NCI-H2107 treated with DMSO at 0.1 percent for 48 hours (cell line): ENCODE results near the gene SNX6.
"Not testable (repeated sequence)": the region's sequence is repeated elsewhere in the genome, so short reads cannot be mapped to it uniquely, and the experiment has no call there.

Experiments used
- DNase-seq: peaks from one replicate; lab custom pipeline; 2025; ENCODE audit not compliant: unreplicated experiment; lab: John Stamatoyannopoulos, UW

Gene SNX6

GRCh38 chr14:34569750-34570149, 60.2 kb downstream of the SNX6 start:
- no peak for DNase-seq

DNA sequence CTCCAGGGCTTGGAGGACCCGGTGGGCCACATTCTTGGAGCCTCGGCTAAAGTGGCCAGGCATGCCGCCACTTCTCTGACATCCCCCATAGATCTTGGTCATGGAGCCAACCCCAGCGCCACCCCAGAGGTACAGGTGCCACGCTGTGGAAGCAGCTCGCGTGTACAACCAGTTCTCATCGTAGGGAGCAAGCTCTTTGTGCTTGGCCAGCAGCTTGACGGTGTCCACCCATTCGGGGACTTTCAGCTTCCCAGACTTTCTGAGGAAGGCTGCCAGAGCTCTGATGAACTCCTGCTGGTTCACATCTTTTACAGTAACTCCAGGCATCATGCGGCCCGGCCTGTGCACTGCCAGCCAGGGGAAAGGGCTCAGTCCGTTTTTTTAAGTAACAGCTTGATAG, 61.1 kb downstream of the SNX6 start:
- DNase-seq, result no peak

DNA sequence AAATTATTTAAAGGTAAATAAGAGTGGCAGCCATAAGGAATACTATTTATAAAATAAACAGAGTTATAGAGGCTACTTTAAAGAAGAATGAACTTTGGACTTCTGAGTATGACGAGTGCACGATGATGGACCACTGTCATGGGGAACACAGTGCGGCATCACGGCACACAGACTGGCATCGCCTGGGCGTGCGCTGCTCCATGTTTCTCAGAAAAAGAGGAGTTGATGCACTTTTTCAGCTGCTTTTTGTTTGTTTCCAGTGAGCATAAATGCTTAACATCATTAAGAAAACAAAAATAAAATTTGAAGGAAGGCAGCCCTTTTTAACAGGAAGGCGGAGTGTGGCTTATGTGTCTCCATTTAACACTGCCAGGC, 67.2 kb downstream of the SNX6 start:
- no peak for DNase-seq

- DNase-seq, result not testable (repeated sequence)
Measured at GRCh38 chr14:34562037-34562775, 67.7 kb downstream of the SNX6 start.

GRCh38 chr14:34556498-34556829, 73.5 kb downstream of the SNX6 start:
- DNase-seq, result not testable (repeated sequence)

DNA sequence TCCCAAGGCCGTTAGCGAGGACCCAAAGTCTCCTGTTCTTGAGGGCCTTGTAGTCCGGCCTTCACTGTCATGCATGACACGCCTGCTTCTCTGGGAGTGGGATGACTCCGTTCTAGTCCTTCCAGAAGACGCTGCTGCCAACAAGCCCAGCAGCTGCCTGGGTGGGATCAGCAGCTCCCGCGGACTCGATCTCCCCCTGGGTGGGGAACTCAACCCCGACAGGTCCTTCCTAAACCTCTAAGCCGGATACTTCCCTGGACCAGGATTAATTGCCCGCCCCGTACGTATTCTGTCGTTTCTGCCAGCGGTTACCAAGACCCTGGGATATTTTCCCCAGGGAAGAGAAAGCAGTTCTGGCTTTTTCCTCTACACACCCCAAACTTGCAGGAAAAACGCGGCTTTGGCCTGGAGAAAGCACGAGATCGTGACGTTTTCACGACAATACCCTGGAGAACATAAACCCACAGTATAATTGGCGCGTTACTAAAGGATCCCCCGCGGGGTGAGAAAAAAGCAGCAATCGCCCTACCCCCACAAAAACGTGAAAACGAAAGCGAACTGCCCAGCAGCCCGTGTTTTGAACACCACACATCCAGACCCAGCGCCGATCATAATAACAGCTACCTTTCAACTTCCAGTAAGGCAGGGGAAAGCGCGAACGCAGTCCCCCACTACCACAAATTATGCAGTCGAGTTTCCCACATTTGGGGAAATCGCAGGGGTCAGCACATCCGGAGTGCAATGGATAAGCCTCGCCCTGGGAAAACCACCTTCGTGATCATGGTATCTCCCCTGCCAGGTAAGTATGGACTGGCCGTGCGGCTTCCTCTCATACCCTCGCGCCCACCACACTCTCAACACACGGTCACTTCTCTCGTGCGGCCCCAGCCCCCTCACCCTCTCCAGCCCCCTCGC, 74.1 kb downstream of the SNX6 start:
- DNase-seq, result not testable (repeated sequence)

DNA sequence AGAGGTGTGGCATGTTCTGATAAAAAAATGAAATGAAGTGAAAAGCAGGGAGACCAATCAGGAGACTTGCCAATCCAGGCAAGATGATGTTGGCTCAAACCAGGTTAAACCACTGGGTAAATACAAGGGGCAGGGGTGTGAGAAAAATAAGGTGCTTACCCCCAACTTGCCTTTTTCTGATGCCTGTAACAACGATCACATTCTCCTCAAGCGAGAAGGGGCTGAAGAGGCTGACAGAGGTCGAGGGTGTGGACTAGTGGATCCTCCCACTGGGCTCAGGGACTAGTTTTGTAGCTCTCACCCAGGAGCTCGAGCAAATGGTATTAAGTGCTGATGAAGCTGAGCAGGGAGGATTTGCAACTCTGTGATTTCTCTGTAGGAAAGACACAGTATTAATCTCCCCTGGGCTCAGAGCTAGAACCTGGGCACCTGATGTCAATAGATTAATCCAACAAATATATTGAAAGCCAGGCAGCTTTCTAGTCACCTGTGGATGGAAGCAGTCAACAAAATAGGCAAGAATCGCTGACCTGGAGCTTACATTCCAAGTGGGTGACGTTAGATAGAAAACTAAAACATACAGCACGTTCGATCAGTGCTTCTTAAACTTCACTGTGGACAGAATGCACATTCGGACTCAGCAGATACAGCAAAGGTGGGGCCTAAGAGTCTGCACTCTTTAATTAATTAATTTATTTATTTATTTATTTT, 75.3 kb downstream of the SNX6 start:
- no peak for DNase-seq

- DNase-seq, result not testable (repeated sequence)
Measured at GRCh38 chr14:34549276-34549966, 80.5 kb downstream of the SNX6 start.

DNA sequence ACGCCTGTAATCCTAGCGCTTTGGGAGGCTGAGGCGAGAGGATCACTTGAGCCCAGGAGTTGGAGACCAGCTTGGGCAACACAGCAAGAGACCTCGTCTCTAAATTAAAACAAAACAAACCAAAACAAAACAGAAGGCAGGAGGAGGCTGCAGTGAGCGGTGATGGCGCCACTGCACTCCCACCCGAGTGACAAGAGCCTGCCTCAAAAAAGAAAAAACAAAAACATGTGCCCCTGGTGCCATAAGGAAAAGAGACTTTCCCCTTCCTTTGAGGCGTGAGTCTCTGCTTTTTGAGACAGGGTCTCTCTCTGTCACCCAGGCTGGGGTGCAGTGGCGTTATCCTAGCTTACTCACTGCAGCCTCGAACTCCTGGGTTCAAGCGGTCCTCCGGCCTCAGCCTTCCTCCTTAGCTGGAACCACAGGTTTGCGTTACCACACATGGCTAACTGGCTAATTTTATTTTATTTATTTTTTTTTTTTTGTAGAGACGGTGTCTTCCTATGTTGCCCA, 81.4 kb downstream of the SNX6 start:
- DNase-seq, result no peak

- DNase-seq, result not testable (repeated sequence)
Measured at GRCh38 chr14:34547136-34547520, 82.8 kb downstream of the SNX6 start.

GRCh38 chr14:34546272-34547135, 83.4 kb downstream of the SNX6 start:
- not testable (repeated sequence) for DNase-seq

DNA sequence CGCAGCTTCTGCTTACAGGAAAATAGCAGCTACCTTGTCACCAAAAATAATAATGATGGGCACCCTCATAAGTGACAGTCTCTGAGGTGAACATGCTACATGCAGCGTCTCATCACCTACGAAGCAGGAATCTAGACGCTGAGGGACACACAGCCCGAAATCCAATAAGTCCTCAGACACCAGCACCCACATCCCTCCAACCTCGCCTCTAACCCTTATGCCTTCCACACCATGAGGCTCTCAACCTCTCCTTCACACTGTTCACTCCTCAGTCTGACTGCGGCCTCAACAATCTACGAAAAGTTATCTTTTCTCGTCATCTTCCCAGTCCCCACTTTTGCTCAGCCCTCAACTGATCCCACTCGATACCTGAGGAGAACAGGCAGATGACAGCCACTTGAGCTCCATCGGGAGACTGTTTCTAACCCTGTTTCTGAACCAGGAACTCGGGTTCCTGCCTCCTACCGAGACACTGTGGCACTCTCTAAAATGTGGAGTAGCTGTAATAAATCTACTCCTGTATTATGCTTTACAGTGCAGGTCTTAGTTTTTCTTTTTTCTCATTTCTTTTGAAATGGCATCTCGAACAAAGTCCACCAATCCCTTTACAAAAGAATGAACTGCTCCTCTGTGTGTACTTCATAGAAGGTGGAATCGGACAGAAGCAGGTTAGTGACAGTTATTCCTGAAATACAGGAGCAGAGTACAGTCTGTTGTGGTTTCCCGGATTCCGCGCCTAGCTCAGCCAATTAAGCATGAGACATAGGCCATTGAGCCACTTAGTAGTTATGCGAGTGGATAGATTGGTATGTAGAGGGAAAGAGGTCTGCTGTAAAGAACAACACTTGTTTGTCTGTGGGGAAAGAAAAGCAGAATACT, 89.5 kb downstream of the SNX6 start:
- not testable (repeated sequence) for DNase-seq

- DNase-seq, result no peak
Measured at GRCh38 chr14:34539407-34540180, 90.4 kb downstream of the SNX6 start, which contains the start of gene EAPP. Gene EAPP, minus strand, starts transcription at chr14:34539701. Its CDS starts 73 bp downstream, at chr14:34539628.

DNA sequence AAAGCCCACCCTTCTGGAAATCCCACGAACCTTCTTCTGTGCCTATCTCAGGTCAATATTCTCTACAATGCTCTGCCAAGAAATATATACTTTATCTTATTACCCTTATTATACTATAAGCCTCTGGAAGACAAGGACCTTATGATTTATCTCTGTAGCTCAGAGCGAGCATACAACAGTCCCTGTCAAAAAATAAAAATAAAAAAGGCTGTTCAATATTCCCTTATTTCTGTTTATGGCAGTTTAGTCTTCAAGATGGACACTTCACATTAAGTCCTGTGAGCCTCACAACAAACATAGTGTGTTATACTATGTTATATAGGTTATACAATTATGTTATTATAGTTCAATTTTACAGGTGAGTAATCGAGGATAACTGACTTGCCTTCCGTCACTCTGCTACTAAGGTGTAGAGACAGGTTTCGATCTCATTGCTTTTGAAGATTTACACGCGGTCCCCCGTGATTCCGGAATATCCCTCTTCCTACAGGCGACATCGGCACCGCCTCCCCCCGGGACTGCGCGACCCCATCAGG, 91.0 kb downstream of the SNX6 start:
- DNase-seq, result no peak

DNA sequence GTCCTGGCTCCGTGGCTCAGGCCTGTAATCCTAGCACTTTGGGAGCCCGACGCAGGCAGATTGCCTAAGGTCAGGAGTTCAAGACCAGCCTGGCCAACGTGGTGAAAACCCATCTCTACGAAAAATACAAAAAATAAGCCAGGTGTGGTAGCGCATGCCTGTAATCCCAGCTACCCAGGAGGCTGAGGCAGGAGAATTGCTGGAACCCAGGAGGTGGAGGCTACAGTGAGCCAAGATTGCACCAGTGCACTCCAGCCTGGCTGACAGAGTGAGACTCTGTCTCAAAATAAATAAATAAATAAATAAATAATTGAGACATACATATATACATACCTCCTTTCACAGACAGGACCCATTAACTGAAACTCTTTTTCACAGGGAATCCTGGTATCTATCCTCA, 91.9 kb downstream of the SNX6 start:
- DNase-seq, result not testable (repeated sequence)

DNA sequence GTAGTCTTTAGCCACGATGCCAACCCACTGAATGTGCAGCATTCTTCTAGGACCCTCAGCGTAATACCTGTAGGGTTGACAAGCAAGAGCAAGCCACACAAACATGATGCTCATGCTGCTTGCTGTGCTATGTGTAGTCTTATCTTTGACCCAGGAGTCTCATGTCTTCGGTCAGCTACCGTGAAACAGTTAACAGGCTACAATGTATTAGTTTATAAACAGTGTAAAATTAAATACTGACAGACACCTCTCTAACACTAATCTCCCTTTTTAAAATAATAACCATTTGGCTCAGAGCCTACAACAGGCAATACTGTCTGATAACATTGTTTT, 92.3 kb downstream of the SNX6 start:
- DNase-seq, result no peak

DNA sequence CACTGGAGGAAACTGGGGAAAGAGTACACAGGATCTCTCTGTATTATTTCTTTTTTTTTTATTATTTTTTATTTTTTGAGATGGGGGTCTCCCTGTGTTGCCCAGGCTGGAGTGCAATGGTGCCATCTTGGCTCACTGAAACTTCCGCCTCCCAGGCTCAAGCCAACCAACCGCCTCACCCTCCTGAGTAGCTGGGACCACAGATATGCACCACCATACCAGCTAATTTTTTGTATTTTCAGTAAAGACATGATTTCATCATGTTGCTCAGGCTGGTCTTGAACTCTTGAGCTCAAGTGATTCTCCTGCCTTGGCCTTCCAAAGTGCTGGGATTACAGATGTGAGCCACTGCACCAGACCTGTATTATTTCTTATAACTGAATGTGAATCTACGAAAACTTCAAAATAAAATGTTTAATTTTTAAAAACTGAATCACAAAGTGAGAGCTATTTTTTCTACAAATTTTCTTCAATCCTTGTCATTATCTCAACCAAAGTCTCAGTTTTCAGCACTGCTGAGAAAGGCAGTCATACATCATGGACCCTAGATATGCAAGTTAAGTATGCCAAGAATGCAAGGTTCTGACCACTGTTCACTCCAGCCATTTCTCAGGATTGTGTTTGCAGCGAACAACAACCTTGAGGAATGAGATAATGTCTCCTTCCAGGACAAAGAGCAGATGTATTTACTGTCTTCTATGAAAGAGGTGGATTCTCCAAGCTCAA, 92.8 kb downstream of the SNX6 start:
- no peak for DNase-seq
